Skeletal muscle tissue (tissue), 4 donors: ENCODE measurements around the gene DENND5B. TPM values are rescaled to one million over a fixed set of nuclear protein-coding genes. Genes with fewer than 3 reads are reported as not detected.

Experiments
- H3K27ac ChIP-seq: one replicate; pipeline ENCODE4 v1.7.0; 2013; ENCODE audit warnings: mild to moderate bottlenecking, low read depth, low read length, inconsistent platforms
- H3K27me3 ChIP-seq, 3 donors: one replicate each; pipeline ENCODE4 v1.7.0; 2013; ENCODE audit warnings: low read length in 3 of 3; ENCODE audit not compliant: control insufficient read depth in 3 of 3, insufficient read depth in 3 of 3
- H3K36me3 ChIP-seq, 3 donors: one replicate each; pipeline ENCODE4 v1.7.0; 2013; ENCODE audit warnings: low read length in 3 of 3; ENCODE audit not compliant: control insufficient read depth in 3 of 3, insufficient read depth in 3 of 3
- H3K4me1 ChIP-seq, 3 donors: one replicate each; pipeline ENCODE4 v1.7.0; 2013; ENCODE audit warnings: low read length in 3 of 3, mild to moderate bottlenecking in 3 of 3; ENCODE audit not compliant: control insufficient read depth in 3 of 3, insufficient read depth in 3 of 3
- H3K4me3 ChIP-seq, 3 donors: one replicate each; pipeline ENCODE4 v1.7.0; 2013; ENCODE audit warnings: low read length in 3 of 3
- H3K9ac ChIP-seq, 3 donors: one replicate each; pipeline ENCODE4 v1.7.0; 2013; ENCODE audit warnings: low read length in 3 of 3, mild to moderate bottlenecking in 3 of 3, moderate library complexity in 2 of 3, low read depth in 1 of 3
- H3K9me3 ChIP-seq, 3 donors: one replicate each; pipeline ENCODE4 v1.7.0; 2013; ENCODE audit warnings: low read length in 3 of 3; ENCODE audit not compliant: control insufficient read depth in 3 of 3
- total RNA-seq: library from RNA; depleted of rRNA; stranded (reverse); fragments of >200 nt; gene quantifications from one replicate; pipeline ENCODE4 v1.2.3, GENCODE V29; 2014
- donor health status: Osteomylitis.

Gene DENND5B
- 29.2 TPM for total RNA-seq

DNA sequence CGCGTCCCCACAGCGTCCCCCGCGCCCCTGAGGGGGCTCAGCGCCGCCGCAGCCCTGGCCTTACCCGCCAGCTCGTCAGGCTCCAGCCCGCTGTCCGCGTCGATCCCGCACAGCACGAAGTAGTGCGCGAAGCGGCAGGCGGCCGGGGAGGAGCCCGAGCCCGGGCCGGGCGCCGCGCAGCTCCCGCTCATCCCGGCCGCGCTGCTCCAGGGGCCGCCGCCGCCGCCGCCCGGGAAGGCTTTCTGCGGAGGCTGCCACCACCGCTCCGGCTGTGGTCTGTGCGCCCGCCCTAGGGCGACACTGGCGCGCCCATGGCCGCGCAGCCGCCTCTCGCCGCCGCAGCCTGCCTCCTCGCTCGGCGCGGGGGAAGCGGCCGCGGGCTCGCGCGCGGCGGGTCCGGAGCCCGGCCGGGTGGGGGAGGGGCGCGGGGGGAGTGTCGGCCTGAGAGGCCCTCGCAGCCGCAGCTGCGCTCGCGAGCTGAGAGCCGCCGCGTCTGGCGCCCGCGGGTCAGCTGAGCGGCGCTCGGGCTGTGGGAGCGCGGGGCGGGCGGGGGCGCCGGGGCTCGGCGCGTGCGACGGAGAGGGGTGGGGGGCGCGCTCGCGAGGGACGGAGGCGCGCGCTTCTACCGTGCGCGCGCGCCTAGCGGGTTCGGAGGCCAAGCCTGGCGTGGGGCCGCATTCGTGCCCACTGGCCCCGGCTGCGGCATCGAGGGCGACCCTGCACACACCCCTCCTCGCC is at the start of gene DENND5B:
DENND5B (minus strand) TSS at position 495 of the 738 bp plus-strand sequence; CDS start at position 191, 304 bp downstream.
- H3K4me3 ChIP-seq, result peak within 1 kb of the TSS; percentile 89 to 96 (median 94)
- no peaks in the 10 kb centered on the region for H3K27me3 ChIP-seq
- H3K9me3 ChIP-seq, result no peaks in the 10 kb centered on the region
- H3K36me3 ChIP-seq, result no peaks in the 10 kb centered on the region
- H3K27ac ChIP-seq, result peak within 1 kb of the TSS; percentile 95
- peak within 1 kb of the TSS; percentile 94 to 97 (median 96) for H3K9ac ChIP-seq
- H3K4me1 ChIP-seq, result peaks cover 7 to 22% (median 21%) of the 10 kb centered on the region in 3 donors

DNA sequence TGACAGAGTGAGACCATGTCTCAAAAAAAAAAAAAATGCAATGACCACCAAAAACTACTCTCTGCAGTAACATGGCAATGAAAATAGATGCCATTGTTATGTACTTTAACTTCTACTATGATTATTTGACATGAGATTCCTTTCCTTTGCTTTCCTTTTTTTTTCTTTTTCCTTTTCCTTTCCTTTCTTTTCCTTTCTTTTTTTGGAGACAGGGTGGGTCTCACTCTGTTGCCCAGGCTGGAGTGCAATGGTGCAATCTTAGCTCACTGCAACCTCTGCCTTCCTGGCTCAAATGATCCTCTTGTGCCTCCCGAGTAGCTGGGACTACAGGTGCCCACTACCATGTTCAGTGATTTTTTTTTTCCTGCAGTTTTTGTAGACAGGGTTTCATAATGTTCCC is 43.7 kb upstream of the DENND5B start:
- H3K4me1 ChIP-seq, result peaks cover 7 to 11% (median 8%) of the 10 kb centered on the region in 3 donors
- no peaks in the 10 kb centered on the region for H3K36me3 ChIP-seq
- no peak overlapping the region for H3K4me3 ChIP-seq
- H3K9ac ChIP-seq, result no peak overlapping the region
- H3K9me3 ChIP-seq, result no peaks in the 10 kb centered on the region
- H3K27ac ChIP-seq, result no peak overlapping the region
- no peaks in the 10 kb centered on the region for H3K27me3 ChIP-seq

DNA sequence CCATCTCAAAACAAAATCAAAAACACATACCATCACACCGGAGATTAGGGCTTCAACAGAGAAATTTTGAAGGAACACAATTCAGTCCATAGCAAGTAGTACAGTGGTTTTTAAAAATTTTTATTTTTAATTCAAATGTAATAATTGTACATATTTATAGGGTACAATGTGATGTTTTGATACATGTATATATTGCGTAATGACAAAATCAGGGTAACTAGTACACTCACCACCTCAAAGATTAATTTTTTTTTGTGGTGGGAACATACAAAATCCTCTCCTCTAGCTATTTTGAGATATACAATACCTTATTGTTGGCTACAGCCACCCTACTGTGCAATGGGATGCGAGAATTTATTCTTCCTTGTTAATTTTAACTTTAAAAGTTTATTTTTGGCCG is 42.5 kb upstream of the DENND5B start:
- H3K4me1 ChIP-seq, result peaks cover 12 to 16% (median 12%) of the 10 kb centered on the region in 3 donors
- no peak overlapping the region for H3K27ac ChIP-seq

GRCh38 chr12:31631809-31632208 is 40.9 kb upstream of the DENND5B start:
- H3K4me3 ChIP-seq, result no peak overlapping the region
- no peak overlapping the region for H3K9ac ChIP-seq
- H3K9me3 ChIP-seq, result no peaks in the 10 kb centered on the region
- H3K27me3 ChIP-seq, result no peaks in the 10 kb centered on the region
- H3K27ac ChIP-seq, result no peak overlapping the region
- peaks cover 12 to 16% (median 12%) of the 10 kb centered on the region in 3 donors for H3K4me1 ChIP-seq
- no peaks in the 10 kb centered on the region for H3K36me3 ChIP-seq

More for the DNA sequence above, 42.5 kb upstream of the DENND5B start:
- H3K9me3 ChIP-seq, result no peaks in the 10 kb centered on the region
- no peak overlapping the region for H3K9ac ChIP-seq
- no peaks in the 10 kb centered on the region for H3K27me3 ChIP-seq
- no peak overlapping the region for H3K4me3 ChIP-seq
- no peaks in the 10 kb centered on the region for H3K36me3 ChIP-seq

GRCh38 chr12:31631023-31631724 is 40.2 kb upstream of the DENND5B start:
- Histone ChIP-seq H3K36me3 (no peaks in the 10 kb centered on the region), H3K4me3 (no peak overlapping the region), H3K9ac (no peak overlapping the region), H3K9me3 (no peaks in the 10 kb centered on the region), H3K27me3 (no peaks in the 10 kb centered on the region), H3K4me1 (peaks cover 9 to 16% (median 12%) of the 10 kb centered on the region in 3 donors), H3K27ac (no peak overlapping the region)

GRCh38 chr12:31629756-31630732 is 39.1 kb upstream of the DENND5B start:
- Histone ChIP-seq H3K27ac (peak overlapping the region; percentile 49), H3K4me1 (peaks cover 9 to 16% (median 12%) of the 10 kb centered on the region in 3 donors), H3K9ac (peak overlapping the region in 1 of 3 donors; percentile 11), H3K36me3 (no peaks in the 10 kb centered on the region), H3K27me3 (no peaks in the 10 kb centered on the region), H3K9me3 (no peaks in the 10 kb centered on the region), H3K4me3 (peak overlapping the region; percentile 47 to 54 (median 52))

DNA sequence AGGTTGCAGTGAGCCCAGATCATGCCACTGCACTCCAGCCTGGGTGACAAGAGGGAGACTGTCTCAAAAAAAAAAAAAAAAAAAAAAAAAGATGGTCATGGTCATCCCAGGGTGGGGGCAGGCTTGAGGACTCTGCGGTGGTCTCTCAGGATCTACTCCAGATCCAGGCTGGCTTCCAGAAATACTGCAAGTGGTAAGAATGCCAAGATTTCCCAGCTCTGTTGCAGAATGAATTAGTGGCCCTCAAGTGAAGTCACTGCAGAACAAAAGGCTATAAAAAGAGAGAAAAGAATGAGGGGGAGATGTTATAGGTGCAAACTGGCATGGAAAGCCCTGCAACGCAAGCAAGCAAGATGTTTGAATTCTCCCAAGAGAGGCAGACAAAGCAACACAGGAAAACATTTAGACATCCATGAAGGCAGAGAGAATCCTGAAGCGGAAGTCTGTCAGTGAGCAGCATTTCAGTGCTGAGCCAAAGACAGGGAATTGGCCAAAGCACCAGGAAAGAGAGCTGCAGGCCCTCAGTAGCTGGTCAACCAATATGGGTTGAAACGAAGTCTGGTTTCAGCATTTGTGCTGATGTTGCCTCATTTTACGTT is 36.6 kb upstream of the DENND5B start:
- Histone ChIP-seq H3K4me3 (no peak overlapping the region), H3K27ac (no peak overlapping the region), H3K36me3 (no peaks in the 10 kb centered on the region)

DNA sequence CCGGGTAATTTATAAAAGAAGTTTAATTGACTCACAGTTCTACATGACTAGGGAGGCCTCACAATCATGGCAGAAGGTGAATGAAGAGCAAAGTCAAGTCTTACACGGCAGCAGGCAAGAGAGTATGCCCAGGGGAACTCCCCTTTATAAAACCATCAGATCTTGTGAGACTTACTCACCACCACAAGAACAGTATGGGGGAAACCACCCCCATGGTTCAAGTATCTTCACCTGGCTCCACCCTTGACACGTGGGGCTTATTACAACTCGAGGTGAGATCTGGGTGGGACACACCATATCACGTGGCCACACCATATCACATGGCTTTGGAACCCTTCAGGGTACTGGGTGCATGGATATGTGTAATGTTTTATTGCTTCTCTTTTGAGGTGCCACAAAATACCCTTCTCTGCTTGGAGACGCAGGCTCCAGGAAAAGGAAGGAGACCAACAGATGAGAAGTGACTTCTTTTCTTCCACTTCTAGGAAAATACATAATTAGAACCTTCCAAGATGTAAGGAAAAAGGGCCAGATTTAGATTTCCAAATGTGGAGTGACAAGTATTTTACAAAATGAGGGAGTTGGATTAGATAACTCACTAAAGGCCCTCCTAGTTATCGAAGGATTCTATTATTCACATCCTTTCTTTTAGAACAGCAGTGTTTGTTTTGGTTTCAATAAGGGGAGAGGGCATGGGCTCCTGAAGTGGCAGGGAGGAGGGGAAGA is 35.5 kb upstream of the DENND5B start:
- Histone ChIP-seq H3K27me3 (no peaks in the 10 kb centered on the region), H3K36me3 (no peaks in the 10 kb centered on the region), H3K27ac (no peak overlapping the region), H3K4me3 (no peak overlapping the region), H3K9ac (no peak overlapping the region), H3K4me1 (peaks cover 9 to 16% (median 12%) of the 10 kb centered on the region in 3 donors), H3K9me3 (no peaks in the 10 kb centered on the region)

More for the DNA sequence above, 36.6 kb upstream of the DENND5B start:
- H3K9me3 ChIP-seq, result no peaks in the 10 kb centered on the region
- H3K27me3 ChIP-seq, result no peaks in the 10 kb centered on the region
- no peak overlapping the region for H3K9ac ChIP-seq
- peaks cover 9 to 16% (median 12%) of the 10 kb centered on the region in 3 donors for H3K4me1 ChIP-seq

GRCh38 chr12:31622038-31622437 is 31.1 kb upstream of the DENND5B start:
- H3K9ac ChIP-seq, result no peak overlapping the region
- no peaks in the 10 kb centered on the region for H3K27me3 ChIP-seq
- H3K9me3 ChIP-seq, result no peaks in the 10 kb centered on the region
- H3K36me3 ChIP-seq, result no peaks in the 10 kb centered on the region
- no peaks in the 10 kb centered on the region for H3K4me1 ChIP-seq
- no peak overlapping the region for H3K27ac ChIP-seq
- H3K4me3 ChIP-seq, result no peak overlapping the region
